Measurements from ENCODE around the gene KCNQ1.

Gene KCNQ1

DNA sequence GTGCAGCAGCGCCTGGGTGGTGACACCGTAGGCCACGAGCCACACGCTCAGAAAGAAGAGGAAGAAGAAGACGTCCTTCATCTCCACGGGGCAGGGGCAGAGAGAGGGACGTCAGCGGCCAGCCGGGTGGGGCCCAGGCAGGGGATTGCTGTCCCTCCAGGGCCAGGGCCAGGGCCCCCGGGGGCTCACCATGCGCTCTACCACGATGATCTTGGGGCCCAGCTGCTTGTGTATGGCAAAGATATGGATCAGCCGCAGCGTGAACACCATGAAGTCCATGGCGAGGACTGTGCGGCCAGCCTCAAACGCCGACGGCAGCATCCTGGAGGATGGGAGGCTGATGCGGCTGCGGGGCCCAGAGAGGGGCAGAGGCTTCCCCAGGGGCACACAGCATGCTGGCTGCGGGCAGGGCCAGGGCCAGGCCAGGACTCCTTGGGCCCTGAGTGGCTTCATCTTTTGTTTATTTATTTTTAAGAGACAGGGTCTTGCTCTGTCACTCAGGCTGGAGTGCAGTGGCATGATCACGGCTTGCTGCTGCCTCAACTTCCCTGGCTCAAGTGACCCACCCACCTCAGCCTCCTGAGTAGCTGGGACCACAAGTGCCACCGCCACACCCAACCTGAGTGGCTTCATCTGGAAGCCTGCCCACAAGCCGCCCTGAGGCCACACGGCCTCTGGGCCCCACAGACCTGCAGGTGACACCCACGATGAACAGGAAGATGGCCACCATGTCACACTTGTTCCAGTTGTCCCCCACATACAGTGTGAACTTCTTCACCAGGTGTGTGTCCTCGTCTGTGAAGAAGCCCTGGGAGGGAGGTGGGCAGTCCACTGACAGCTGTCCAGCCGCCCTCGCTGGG is 33.1 kb upstream of the KCNQ1 start:
- no peak for DNase-seq (ENCODE audit: low read depth)

DNA sequence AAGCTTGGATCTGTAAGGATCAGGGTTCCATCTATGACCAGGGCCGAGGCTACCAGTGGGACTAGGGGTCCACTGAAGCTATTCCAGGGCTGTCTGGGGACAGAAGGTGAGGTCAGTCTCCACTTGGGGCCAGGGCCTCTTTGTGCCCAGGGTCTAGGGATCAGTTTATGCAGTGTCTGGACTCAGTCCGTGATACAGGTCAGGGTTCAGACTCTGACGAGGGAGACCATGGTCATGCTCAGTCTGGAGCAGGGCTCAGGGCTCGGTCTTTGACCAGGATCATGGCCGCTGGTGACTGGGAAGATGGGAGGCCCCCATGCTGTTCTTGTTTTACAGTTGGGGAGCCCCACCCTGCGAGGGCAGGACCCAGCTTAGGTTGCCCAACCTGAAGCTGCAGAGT is 32.5 kb upstream of the KCNQ1 start:
- no peak for DNase-seq (ENCODE audit: low read depth)

- DNase-seq (ENCODE audit: low read depth), result no peak
These were observed 30.8 kb upstream of the KCNQ1 start for GRCh38 chr11:2413742-2414579.

GRCh38 chr11:2414616-2415015 is 30.2 kb upstream of the KCNQ1 start:
- no peak for DNase-seq (ENCODE audit: low read depth)

- no peak for DNase-seq (ENCODE audit: low read depth)
These were observed 29.6 kb upstream of the KCNQ1 start for GRCh38 chr11:2415171-2415570.

- no peak for DNase-seq (ENCODE audit: low read depth)
These were observed 29.0 kb upstream of the KCNQ1 start for GRCh38 chr11:2415601-2416380.

GRCh38 chr11:2416765-2417164 is 28.0 kb upstream of the KCNQ1 start:
- DNase-seq (ENCODE audit: low read depth), result no peak

DNA sequence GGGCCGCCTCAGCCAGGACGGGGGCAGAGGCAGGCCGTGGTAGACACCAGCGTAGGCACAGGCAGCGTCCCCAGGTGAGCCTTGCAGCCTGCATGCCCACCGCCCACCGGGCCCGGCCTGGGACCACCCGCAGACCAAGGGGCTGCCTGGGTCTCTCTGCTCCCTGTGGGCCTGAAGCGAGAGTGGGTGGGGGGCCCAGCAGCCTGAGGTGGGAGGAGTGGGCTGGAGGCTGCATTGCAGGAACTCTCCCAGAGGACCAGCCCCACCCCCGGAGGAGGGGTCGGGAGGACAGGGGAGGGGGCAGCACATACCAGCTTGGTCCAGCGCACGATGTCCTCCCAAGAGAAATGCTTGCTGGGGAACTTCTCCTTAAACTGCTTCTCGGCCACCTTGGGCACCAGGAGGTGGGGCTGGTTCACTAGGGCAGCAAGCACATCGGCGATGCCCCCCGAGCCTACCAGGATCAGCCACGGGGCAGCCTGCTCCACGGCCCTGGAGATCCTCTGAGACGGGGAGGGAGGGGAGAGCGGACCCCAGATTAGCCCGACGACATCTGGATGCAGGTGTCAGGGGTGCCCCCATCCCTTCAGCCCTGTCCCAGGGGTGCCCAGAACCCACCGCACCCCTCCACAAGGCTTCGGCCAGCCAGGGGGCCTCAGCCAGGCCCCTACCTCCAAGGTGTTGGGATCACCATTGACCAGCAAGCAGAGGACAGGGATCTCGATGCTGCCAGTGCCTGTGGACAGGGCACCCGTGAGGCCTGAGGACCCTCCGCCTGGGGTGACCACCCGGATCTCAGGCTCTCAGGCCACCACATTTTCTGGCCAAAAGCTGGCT is 26.7 kb upstream of the KCNQ1 start:
- no peak for DNase-seq (ENCODE audit: low read depth)

GRCh38 chr11:2418693-2419360 is 26.0 kb upstream of the KCNQ1 start:
- no peak for DNase-seq (ENCODE audit: low read depth)

- peak; percentile 66 for DNase-seq (ENCODE audit: low read depth)
These were observed 24.9 kb upstream of the KCNQ1 start for GRCh38 chr11:2419638-2420501.

DNA sequence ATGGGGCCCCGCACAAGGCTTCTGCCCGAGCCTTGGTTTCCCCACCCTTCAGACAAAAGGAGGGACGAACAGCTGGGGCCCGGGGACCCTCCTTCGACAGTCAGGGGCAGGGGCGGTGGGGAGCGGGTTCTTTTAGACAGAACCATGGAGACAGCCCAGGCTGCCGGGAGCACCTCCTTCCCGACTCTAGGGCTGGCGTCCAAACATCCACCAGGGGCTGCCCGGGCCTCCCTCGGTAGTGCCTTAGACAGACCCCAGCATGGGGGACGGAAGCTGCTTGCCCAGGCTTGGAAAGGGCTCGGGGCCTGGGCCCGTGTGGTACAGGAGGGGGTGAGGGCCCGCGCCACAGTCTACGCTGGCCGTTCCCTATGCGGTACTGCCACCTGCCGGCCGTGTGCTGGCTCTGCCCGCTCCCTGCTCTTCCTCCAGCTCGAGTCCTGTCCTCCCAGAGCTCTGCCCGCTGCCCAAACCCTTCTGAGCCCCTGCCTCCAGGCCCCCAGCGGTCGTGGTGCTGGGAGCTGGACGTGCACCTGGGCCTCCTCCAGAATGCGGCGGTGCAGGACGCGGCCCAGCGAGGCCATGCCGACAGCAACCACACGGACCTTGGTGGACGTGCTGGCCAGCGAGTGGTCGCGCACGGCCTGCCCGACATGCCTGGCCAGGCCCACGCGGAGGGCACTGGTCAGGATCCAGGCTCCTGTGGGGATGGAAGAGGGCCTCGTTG is 24.1 kb upstream of the KCNQ1 start:
- DNase-seq (ENCODE audit: low read depth), result peak; percentile 38

GRCh38 chr11:2421226-2421994 is 23.4 kb upstream of the KCNQ1 start:
- no peak for DNase-seq (ENCODE audit: low read depth)

GRCh38 chr11:2421996-2422395 is 22.8 kb upstream of the KCNQ1 start:
- no peak for DNase-seq (ENCODE audit: low read depth)

DNA sequence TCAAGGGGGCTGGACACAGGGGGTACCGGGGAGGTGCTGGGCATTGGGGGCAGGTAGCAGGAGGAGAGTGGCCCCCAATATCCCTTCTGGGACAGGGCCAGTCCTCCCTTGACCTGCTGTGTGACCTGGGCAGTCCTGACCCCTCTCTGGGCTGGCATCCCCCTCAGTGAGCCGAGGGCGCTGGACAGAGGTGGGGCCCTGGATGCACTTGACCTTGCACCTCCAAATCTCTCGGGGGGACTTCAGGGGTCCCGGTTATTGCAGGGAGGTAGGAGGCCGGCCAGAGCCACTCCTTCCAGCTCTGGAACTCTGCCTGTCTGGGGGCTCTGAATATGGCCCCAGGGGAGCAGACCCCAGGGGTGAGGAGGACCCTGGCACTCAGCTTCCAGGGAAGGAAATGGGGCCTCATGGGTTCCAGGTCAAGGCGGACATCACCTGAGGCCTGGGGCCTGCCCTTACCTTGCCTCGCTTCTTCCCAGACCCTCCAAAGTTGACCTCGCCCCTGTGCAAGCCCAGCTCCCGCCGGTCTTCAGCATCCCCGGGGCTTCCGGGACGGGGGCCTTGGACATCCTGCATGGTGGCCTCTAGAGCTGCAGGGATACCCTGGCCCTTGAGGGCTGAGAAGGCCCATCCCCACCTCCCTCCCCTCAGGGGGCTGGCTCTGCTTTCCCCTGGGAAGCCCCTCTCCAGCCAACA is 22.2 kb upstream of the KCNQ1 start:
- no peak for DNase-seq (ENCODE audit: low read depth)

DNA sequence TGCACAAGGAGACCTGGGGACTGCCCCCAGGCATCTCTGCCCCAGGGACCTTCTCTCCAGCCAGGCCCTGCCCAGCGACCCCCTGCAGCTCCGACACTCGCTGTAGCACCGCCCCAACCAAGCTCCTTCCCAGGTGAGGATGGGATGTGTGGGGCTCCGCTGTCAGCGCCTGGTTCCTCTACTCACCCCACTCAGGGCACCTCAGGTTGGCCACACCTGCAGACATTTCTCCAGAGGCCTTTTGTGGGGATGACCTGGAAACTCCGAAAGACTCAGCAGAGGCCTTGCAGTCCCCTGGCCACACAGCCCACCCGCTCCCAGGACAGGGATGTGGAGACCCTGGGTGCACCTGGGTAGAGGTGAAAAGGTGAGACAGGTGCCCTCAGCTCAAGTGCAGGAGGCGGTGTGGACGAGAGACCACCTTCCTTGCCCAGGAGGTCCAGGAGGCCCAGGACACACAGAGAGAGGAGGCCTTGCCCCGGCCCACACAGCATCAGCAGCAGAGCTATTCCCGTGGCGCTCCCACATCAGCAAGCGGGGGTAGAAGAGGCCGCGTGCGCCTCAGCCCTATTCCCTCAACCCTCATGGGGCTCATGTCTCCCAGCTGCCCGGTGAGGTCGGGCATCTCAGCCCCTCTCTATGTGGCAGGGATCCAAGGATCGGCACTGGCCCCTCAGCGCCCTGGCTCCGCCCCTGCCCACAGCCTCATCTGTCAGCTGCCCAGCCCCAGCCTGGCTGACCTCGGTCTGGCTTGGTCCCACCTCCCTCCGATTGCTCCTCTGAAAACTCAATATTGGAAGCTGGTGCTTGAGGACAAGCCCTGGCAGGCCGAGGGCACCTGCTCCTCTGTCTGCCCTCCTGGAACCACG is 21.4 kb upstream of the KCNQ1 start:
- DNase-seq (ENCODE audit: low read depth), result no peak

DNA sequence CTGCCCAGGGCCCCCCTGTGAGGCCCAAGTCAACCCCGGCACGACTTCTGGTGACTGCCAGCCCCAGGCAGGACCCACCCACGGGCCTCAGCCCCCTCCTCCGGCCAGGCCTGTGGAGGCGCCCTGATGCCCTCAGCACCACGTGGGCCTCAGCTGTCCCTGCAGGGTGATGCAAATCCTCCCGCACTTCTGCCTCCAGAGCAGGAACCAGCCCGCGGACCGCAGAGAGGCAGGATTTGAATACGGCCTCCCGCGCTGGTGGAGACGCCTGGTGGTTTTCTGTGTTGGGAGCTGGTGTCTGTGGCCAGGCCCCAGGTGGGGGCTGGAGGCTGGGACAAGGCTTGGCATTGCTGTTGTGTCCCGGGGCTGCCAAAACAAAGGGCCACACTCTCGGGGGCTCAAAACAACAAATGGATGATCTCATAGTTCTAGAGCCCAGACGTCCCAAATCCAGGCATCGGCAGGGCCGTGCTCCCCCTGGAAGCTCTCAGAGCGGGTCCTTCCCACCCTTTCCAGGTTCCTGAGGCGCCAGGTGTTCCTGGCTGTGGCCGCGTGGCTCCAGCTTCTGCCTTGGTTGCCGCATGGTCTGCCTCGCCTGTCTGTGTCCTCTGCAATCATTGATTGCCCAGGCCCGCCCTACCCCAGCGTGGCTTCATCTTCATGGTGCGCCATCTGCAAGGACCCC is 19.9 kb upstream of the KCNQ1 start:
- no peak for DNase-seq (ENCODE audit: low read depth)
